Panc1 (cell line): ENCODE results near the gene KDM4D.

Source experiments
- CTCF ChIP-seq: fragments of 450-650 bp; IDR thresholded peaks from 2 replicates; pipeline ENCODE4 v1.5.1; 2017; ENCODE audit warnings: mild to moderate bottlenecking
- POLR2AphosphoS5 ChIP-seq: IDR thresholded peaks from 2 replicates; pipeline ENCODE4 v1.6.1; 2012; ENCODE audit warnings: mild to moderate bottlenecking, low read depth, low read length, moderate library complexity
- REST ChIP-seq, 2 experiments: IDR thresholded peaks; 2 replicates each; pipeline ENCODE4 v1.6.1; 2011 to 2012; ENCODE audit warnings: low read depth in 2 of 2, control low read depth in 1 of 2, low read length in 1 of 2, mild to moderate bottlenecking in 1 of 2, moderate library complexity in 1 of 2; ENCODE audit not compliant: insufficient read depth in 1 of 2
- SIN3A ChIP-seq: IDR thresholded peaks from 2 replicates; pipeline ENCODE4 v1.6.1; 2012; ENCODE audit warnings: low read depth, mild to moderate bottlenecking, low read length, moderate library complexity, borderline replicate concordance; ENCODE audit not compliant: insufficient read depth
- TCF7L2 ChIP-seq: IDR thresholded peaks from 2 replicates; pipeline ENCODE4 v1.6.1; 2011; ENCODE audit warnings: mild to moderate bottlenecking, low read depth, low read length, inconsistent platforms

GRCh38 chr11:95028357-95028756 lies 54.8 kb downstream of the KDM4D start:
- no peak for TF ChIP-seq CTCF
- TF ChIP-seq POLR2AphosphoS5, result no peak
- no peak for TF ChIP-seq REST (IDR thresholded peaks at IDR 0.05; ENCODE audit: insufficient read depth in 1 of 2, low read depth in 2 of 2, low read length in 1 of 2)
- no peak for TF ChIP-seq SIN3A
- TF ChIP-seq TCF7L2, result no peak
